A549 (cell line): ENCODE measurements around the gene SAMD3. TPM values are rescaled to one million over a fixed set of nuclear protein-coding genes. Genes with fewer than 3 reads are reported as not detected.

Experiments
- ATAC-seq, 2 experiments: fragments of 200-7000 bp in 1 of 2; fragments of >200 bp in 1 of 2; cut with Nextera tagmentation in 1 of 2; cut with Tn5 transposase in 1 of 2; 3 replicates each; pipeline versions ENCODE4 v1.8.0 to v1.9.1; 2018 to 2020; ENCODE audit warnings: mild to moderate bottlenecking in 1 of 2, moderate library complexity in 1 of 2
- CTCF ChIA-PET: fragments of 300-600 bp; sonication (Branson Sonifier 250); formaldehyde crosslinking; extraction: SDS; loops from one replicate; lab custom pipeline; 2021; ENCODE audit warnings: antibody characterized with exemption, inconsistent platforms; lab: Yijun Ruan, JAX
- POLR2A ChIA-PET: fragments of 350-600 bp; formaldehyde crosslinking; extraction: SDS; loops from one replicate; lab custom pipeline; 2021; ENCODE audit warnings: antibody characterized with exemption, inconsistent platforms; lab: Yijun Ruan, JAX
- DNase-seq, 2 experiments: peaks; one replicate each; pipeline versions ENCODE4 v3.0.0 to v3.0.0-alpha.2; 2011 to 2016; ENCODE audit warnings: low read depth in 1 of 2, low spot score in 1 of 2
- FAIRE-seq: peaks from 2 replicates; lab custom pipeline; 2011; peaks lifted over from hg19 to GRCh38; lab: Jason Lieb, UNC
- H3K27ac ChIP-seq, 2 experiments: fragments of >200 bp; sonication (Bioruptor Twin); formaldehyde crosslinking; 3 replicates each; pipeline ENCODE4 v1.5.1; 2016 to 2017
- H3K4me1 ChIP-seq: fragments of >200 bp; sonication (Bioruptor Twin); formaldehyde crosslinking; 3 replicates; pipeline ENCODE4 v1.6.1; 2016
- H3K4me2 ChIP-seq: fragments of >200 bp; sonication (Bioruptor Twin); formaldehyde crosslinking; 3 replicates; pipeline ENCODE4 v1.6.1; 2016
- H3K4me3 ChIP-seq: fragments of >200 bp; sonication (Bioruptor Twin); formaldehyde crosslinking; 3 replicates; pipeline ENCODE4 v1.5.1; 2016
- H3K9me3 ChIP-seq: fragments of >200 bp; sonication (Bioruptor Twin); formaldehyde crosslinking; 3 replicates; pipeline ENCODE4 v1.6.1; 2016
- BCL3 ChIP-seq: fragments of >200 bp; sonication (Bioruptor Twin); formaldehyde crosslinking; IDR thresholded peaks from 3 replicates; pipeline ENCODE4 v1.6.1; 2016
- BHLHE40 ChIP-seq: IDR thresholded peaks from 2 replicates; pipeline ENCODE4 v1.6.1; 2012; ENCODE audit warnings: low read depth, low read length, inconsistent platforms
- CBX2 ChIP-seq: fragments of 200-600 bp; sonication (generic); IDR thresholded peaks from 2 replicates; pipeline ENCODE4 v1.6.1; 2016; ENCODE audit warnings: low read depth, mild to moderate bottlenecking, borderline replicate concordance
- CEBPB ChIP-seq, 2 experiments: fragments of >200 bp in 1 of 2; sonication (Bioruptor Twin) in 1 of 2; formaldehyde crosslinking in 1 of 2; IDR thresholded peaks; 2 replicates each; pipeline ENCODE4 v1.6.1; 2012 to 2016
- EP300 ChIP-seq, 2 experiments: fragments of >200 bp; sonication (Bioruptor Twin); formaldehyde crosslinking; IDR thresholded peaks; 2 replicates in 1 of 2; 3 replicates in 1 of 2; pipeline ENCODE4 v1.6.1; 2016 to 2017
- ESRRA ChIP-seq: fragments of 150-350 bp; IDR thresholded peaks from 2 replicates; pipeline ENCODE4 v1.6.1; 2014; ENCODE audit warnings: mild to moderate bottlenecking, low read length, borderline replicate concordance
- FOSL2 ChIP-seq, 2 experiments: fragments of 450-650 bp in 1 of 2; fragments of >200 bp in 1 of 2; sonication (Bioruptor Twin) in 1 of 2; formaldehyde crosslinking; IDR thresholded peaks; 2 replicates each; pipeline versions ENCODE4 v1.5.0 to v1.6.1; 2016 to 2020; ENCODE audit warnings: mild to moderate bottlenecking in 1 of 2, moderate library complexity in 1 of 2
- GATA3 ChIP-seq: IDR thresholded peaks from 2 replicates; pipeline ENCODE4 v1.6.1; 2012; ENCODE audit warnings: borderline replicate concordance
- HES2 ChIP-seq: fragments of >200 bp; sonication (Bioruptor Twin); formaldehyde crosslinking; IDR thresholded peaks from 2 replicates; pipeline ENCODE4 v1.6.1; 2016
- HOXB13 ChIP-seq: fragments of 250-450 bp; sonication (Bioruptor Pico); IDR thresholded peaks from 2 replicates; pipeline ENCODE4 v1.5.0; 2020; ENCODE audit warnings: low read depth, mild to moderate bottlenecking, moderate library complexity
- JUN ChIP-seq, 2 experiments: fragments of >200 bp; sonication (Bioruptor Twin); formaldehyde crosslinking; IDR thresholded peaks; 2 replicates in 1 of 2; 3 replicates in 1 of 2; pipeline ENCODE4 v1.6.1; 2016 to 2017
- JUNB ChIP-seq: fragments of >200 bp; sonication (Bioruptor Twin); formaldehyde crosslinking; IDR thresholded peaks from 2 replicates; pipeline ENCODE4 v1.6.1; 2016
- KDM5A ChIP-seq: fragments of 200-600 bp; sonication (generic); IDR thresholded peaks from 2 replicates; pipeline ENCODE4 v1.6.1; 2016; ENCODE audit warnings: antibody characterized with exemption, mild to moderate bottlenecking
- MAZ ChIP-seq: fragments of 150-350 bp; IDR thresholded peaks from 2 replicates; pipeline ENCODE4 v1.6.1; 2014; ENCODE audit warnings: antibody characterized with exemption, low read depth, low read length, borderline replicate concordance
- NR3C1 ChIP-seq: fragments of >200 bp; sonication (Bioruptor Twin); formaldehyde crosslinking; IDR thresholded peaks from 3 replicates; pipeline ENCODE4 v1.6.1; 2017
- PBX3 ChIP-seq: IDR thresholded peaks from 2 replicates; pipeline ENCODE4 v1.6.1; 2012
- PHF8 ChIP-seq: fragments of 200-600 bp; sonication (generic); IDR thresholded peaks from 2 replicates; pipeline ENCODE4 v1.6.1; 2016; ENCODE audit warnings: low read depth, mild to moderate bottlenecking, antibody characterized with exemption, moderate library complexity, borderline replicate concordance
- POLR2AphosphoS2 ChIP-seq: conservative IDR thresholded peaks from 2 replicates; pipeline ENCODE4 v1.6.1; 2012; ENCODE audit warnings: low read length, improper control_type of control experiment, inconsistent platforms
- RAD21 ChIP-seq, 2 experiments: fragments of >200 bp in 1 of 2; sonication (Bioruptor Twin) in 1 of 2; formaldehyde crosslinking in 1 of 2; IDR thresholded peaks in 1 of 2; conservative IDR thresholded peaks in 1 of 2; 2 replicates in 1 of 2; 3 replicates in 1 of 2; pipeline ENCODE4 v1.6.1; 2012 to 2018; ENCODE audit warnings: inconsistent platforms in 1 of 2
- RFX5 ChIP-seq: fragments of 450-650 bp; IDR thresholded peaks from 2 replicates; pipeline ENCODE4 v1.7.1; 2014; ENCODE audit warnings: antibody characterized with exemption, mild to moderate bottlenecking, moderate library complexity
- SMC3 ChIP-seq: fragments of >200 bp; sonication (Bioruptor Twin); formaldehyde crosslinking; IDR thresholded peaks from 3 replicates; pipeline ENCODE4 v1.6.1; 2018; ENCODE audit warnings: inconsistent platforms
- ZC3H11A ChIP-seq: fragments of 450-650 bp; IDR thresholded peaks from 2 replicates; pipeline ENCODE4 v1.6.1; 2014; ENCODE audit warnings: antibody characterized with exemption, mild to moderate bottlenecking
- WGBS: methylation state at CpG from one replicate; pipeline ENCODE4 v1.1.6; 2017; ENCODE audit errors: missing lambda C conversion rate; 5-methylcytosine and 5-hydroxymethylcytosine counted together
- polyA plus RNA-seq, 4 experiments: library from polyadenylated mRNA; depleted of rRNA in 3 of 4; stranded (reverse); fragments of >200 nt; fragmentation: RNase III in 1 of 4; extraction: RNeasy Plus Mini Kit Qiagen cat#74134 plus additional on column Dnase treatment in 1 of 4; gene quantifications; 2 replicates in 3 of 4; 3 replicates in 1 of 4; pipeline ENCODE4 v1.2.3, GENCODE V29; 2011 to 2017
- TF ChIP-seq, protein P1 (sequence below): fragments of 250-450 bp; sonication (Bioruptor Pico); IDR thresholded peaks from 2 replicates; pipeline ENCODE4 v1.5.0; 2020; ENCODE audit warnings: low read depth, mild to moderate bottlenecking, moderate library complexity
- TF ChIP-seq, protein P2 (sequence below): fragments of 250-450 bp; sonication (Bioruptor Pico); IDR thresholded peaks from 2 replicates; pipeline ENCODE4 v1.5.0; 2021; ENCODE audit warnings: mild to moderate bottlenecking, moderate library complexity, borderline replicate concordance

Gene SAMD3
- polyA plus RNA-seq, 2 of the 4 experiments (the other 2 are of a cell fraction), result not detected

DNA sequence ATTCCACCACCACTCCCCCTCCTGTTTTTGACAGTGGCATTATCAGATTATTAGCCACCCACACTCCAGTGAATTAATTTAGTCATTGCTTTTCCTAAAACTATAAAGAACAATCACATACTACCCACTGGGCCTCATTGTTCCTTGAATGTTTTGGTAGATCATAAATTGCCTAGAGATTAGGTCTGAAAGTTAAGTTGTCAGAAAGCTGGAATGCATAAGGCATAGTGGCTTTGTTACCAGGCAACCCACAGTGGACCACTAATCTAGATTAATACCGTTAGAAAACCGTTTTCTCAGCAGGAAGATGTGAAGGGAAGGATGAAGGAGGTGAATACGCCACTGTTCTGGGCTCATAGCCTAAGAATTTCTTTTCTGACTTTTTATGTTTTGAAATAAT lies 75.6 kb downstream of the SAMD3 start:
- POLR2A ChIA-PET, result no interaction called here
- no peak overlapping the region for H3K27ac ChIP-seq
- FAIRE-seq, result no peak

GRCh38 chr6:130143709-130144108 lies 79.0 kb downstream of the SAMD3 start:
- Histone ChIP-seq H3K9me3 (no peaks in the 10 kb centered on the region), H3K4me2 (no peak overlapping the region)
- 90% methylated on average over 3 of the region's 3 CpGs for WGBS
- no peak for FAIRE-seq
- POLR2A ChIA-PET, result no interaction called here
- TF ChIP-seq FOSL2 (IDR thresholded peaks at IDR 0.05) (no peak), FOSL2 (CRISPR knock-in tag; IDR thresholded peaks at IDR 0.05) (no peak), BHLHE40 (no peak), PBX3 (no peak), RFX5 (no peak), HOXB13 (CRISPR knock-in tag) (no peak), MAZ (no peak), NR3C1 (no peak)
- TF ChIP-seq, protein P1, sequence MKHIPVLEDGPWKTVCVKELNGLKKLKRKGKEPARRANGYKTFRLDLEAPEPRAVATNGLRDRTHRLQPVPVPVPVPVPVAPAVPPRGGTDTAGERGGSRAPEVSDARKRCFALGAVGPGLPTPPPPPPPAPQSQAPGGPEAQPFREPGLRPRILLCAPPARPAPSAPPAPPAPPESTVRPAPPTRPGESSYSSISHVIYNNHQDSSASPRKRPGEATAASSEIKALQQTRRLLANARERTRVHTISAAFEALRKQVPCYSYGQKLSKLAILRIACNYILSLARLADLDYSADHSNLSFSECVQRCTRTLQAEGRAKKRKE, result no peak
- TF ChIP-seq, all 56 proteins: peak for 0
- ATAC-seq (no peak), DNase-seq (no peak)
- CTCF ChIA-PET, result no interaction called here
- no peaks in the 10 kb centered on the region for H3K4me1 ChIP-seq
- H3K27ac ChIP-seq, result no peak overlapping the region
- H3K4me3 ChIP-seq, result no peak overlapping the region

More for the DNA sequence above, 75.6 kb downstream of the SAMD3 start:
- Histone ChIP-seq H3K4me2 (no peak overlapping the region), H3K4me1 (no peaks in the 10 kb centered on the region), H3K4me3 (no peak overlapping the region), H3K9me3 (no peaks in the 10 kb centered on the region)
- ATAC-seq, result no peak
- 80% methylated on average over 3 of the region's 3 CpGs for WGBS
- CTCF ChIA-PET, result no interaction called here
- no peak for TF ChIP-seq SMC3
- no peak for TF ChIP-seq PHF8
- no peak for TF ChIP-seq MAZ
- TF ChIP-seq JUNB, result no peak
- no peak for TF ChIP-seq ZC3H11A
- TF ChIP-seq CEBPB (IDR thresholded peaks at IDR 0.05), result no peak
- TF ChIP-seq GATA3, result no peak
- TF ChIP-seq RAD21 (conservative IDR thresholded peaks at IDR 0.05 in 1 of 2, IDR thresholded peaks at IDR 0.05 in 1 of 2), result no peak
- TF ChIP-seq POLR2AphosphoS2, result no peak
- TF ChIP-seq ESRRA, result no peak
- TF ChIP-seq BCL3, result no peak
- TF ChIP-seq, protein P2, sequence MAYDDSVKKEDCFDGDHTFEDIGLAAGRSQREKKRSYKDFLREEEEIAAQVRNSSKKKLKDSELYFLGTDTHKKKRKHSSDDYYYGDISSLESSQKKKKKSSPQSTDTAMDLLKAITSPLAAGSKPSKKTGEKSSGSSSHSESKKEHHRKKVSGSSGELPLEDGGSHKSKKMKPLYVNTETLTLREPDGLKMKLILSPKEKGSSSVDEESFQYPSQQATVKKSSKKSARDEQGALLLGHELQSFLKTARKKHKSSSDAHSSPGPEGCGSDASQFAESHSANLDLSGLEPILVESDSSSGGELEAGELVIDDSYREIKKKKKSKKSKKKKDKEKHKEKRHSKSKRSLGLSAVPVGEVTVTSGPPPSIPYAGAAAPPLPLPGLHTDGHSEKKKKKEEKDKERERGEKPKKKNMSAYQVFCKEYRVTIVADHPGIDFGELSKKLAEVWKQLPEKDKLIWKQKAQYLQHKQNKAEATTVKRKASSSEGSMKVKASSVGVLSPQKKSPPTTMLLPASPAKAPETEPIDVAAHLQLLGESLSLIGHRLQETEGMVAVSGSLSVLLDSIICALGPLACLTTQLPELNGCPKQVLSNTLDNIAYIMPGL (CRISPR knock-in tag), result no peak
- no peak for TF ChIP-seq JUN (IDR thresholded peaks at IDR 0.05)
- TF ChIP-seq KDM5A, result no peak
- TF ChIP-seq HES2, result no peak
- no peak for TF ChIP-seq CBX2
- TF ChIP-seq EP300 (IDR thresholded peaks at IDR 0.05), result no peak
- DNase-seq, result no peak
